Activated CD8-positive, alpha-beta memory T cell treated with anti-CD3 and anti-CD28 coated beads, Interleukin-2, amount 50 U/mL, for 24 hours (primary cell): ENCODE data around the gene TRPM6.
"Not testable (repeated sequence)": the region's sequence is repeated elsewhere in the genome, so short reads cannot be mapped to it uniquely, and the experiment has no call there.

Source experiments
- DNase-seq: peaks from one replicate; pipeline ENCODE4 v3.0.0-alpha.2; 2020; ENCODE audit errors: extremely low read depth

The TRPM6 gene

DNA sequence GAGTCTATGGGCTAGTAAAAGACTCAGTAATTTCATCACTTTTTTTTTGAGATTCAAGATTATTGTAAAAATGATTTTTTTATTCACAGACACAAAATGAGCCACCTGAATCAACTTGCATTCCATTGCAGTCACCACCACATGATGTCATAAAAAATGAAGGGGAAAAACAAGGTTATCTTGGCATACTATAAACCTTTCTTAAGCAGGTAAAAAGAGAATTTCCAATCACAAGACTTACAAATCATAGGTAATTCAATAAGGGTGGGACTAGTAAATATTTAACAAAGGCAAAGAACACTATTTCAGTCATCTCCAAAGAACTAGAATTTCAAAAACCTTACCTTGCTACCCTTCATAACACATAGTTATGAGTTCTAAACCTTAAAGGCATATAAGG, 30.7 kb downstream of the TRPM6 start:
- DNase-seq: no peak

DNA sequence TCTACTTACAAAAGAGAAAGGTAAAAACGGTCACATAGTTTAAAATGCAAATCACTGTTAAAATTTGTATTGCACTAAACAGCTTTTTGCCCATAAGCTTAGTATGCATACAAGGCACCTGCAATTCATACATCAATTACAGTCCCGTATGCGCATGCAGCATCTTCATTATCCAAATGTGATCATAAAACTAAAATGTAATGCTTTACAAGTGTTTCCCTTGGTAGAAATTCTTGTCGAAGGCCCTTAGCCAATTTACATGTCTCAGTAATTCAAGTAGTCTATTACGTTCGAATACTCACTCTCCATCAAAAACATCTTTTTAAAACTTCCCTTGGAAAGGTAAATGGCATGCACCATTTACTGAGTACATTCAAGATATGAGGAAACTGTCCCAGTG, 32.6 kb downstream of the TRPM6 start:
- DNase-seq: no peak

DNA sequence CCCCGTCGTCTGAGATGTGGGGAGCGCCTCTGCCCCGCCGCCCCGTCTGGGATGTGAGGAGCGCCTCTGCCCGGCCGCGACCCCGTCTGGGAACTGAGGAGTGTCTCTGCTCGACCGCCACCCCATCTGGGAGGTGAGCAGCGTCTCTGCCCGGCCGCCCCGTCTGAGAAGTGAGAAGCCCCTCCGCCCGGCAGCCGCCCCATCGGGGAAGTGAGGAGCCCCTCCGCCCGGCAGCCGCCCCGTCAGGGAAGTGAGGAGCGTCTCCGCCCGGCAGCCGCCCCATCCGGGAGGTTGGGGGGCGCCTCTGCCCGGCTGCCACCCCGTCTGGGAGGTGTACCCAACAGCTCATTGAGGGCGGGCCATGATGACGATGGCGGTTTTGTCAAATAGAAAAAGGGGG, 34.7 kb downstream of the TRPM6 start:
- not testable (repeated sequence) for DNase-seq

DNA sequence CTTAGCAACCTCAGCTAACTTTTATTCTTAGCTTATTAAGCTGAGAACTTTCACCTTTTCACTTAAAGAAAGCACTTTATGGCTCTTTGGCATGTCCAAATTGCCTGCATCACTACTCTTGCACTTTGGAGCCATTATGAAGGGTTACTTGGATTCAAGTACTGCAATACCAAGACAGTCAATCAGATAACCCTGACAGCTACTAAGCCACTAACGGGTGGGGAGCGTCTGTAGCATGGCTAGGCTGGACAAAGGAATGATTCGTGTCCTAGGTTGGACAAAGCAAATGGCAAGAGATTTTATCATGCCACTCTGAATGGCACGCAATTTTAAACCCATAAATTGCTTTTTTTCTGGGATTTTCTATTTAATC, 39.6 kb downstream of the TRPM6 start:
- no peak for DNase-seq

DNA sequence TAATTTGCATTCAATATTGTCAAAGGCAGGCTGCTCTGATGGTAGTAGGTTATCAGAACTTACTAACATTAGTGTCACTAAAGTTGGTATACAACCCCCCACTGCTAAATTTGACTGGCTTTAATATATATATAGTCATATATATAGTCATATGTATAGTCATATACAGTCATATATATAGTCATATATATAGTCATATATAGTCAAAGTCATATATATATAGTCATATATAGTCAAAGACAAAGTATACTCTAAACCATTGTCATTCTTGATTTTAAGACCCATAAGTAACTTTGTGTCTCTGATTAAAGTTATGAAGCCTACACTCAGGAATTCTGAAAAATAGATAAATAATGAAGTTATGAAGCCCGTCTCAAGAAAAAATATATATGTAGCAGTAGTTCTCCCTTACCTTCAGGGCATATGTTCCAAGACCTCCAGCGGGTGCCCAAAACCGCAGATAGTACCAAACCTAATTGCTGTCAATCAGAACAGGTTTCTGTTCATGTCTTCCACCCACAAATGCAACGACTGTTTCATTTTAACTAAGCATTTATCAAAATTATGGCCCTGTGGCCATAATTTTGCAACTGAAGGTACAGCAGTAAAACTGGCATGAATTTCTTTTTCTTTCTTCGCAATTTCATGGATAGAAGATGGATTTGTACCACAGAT, 40.1 kb downstream of the TRPM6 start:
- no peak for DNase-seq

DNA sequence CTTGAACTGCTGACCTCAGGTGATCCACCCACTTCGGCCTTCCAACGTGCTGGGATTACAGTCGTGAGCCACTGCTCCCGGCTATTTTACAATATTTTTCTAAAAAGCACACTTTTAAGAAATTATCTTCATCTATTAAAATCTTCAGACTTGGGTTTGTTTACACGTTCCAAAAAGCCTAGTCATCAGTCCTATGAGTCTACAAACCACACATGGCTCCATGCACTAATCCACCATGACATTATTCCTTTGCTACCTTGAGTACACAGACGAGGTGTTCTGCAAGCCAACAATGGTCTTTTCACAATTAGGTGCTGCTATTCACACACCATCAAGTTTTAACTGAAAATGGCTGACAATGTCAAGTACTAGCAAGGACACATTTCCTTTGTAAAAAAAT, 41.0 kb downstream of the TRPM6 start:
- no peak for DNase-seq

DNA sequence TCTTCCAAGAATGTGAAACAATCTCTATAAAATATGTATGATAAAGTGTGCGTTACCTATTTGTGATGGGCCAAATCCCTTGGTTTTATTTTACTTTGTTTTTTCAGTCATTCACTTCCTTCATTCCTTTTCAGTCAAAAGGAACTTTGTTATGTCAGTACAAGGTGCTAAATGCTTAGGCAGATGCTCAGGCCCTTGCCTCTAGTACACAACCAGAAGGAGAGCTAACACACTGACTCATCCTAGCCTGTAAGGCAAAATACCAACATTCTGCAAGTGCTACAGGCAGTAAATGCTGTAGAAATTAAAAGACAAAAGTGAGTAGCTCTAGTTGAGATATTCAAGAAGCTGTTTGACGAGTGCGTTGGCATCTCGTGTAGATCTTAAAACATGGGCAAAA, 49.4 kb downstream of the TRPM6 start:
- DNase-seq: no peak

DNA sequence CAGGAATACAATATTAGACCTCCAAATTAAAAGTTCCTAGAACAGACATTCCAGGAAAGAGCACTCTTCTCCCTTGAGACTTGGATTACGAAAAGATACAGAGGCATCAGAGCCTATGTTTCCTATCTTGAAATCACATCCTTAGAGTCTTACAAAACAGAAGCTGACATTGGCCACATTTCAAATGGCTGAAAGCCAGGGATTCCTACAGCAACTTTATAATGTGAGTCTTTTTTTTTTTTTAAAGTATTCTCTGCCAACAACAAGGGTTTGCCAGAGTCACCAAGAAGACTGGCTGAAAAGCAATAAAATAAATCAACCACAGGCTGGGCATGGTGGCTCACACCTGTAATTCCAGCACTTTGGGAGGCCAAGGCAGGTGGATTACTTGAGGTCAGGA, 63.1 kb downstream of the TRPM6 start:
- DNase-seq: no peak

DNA sequence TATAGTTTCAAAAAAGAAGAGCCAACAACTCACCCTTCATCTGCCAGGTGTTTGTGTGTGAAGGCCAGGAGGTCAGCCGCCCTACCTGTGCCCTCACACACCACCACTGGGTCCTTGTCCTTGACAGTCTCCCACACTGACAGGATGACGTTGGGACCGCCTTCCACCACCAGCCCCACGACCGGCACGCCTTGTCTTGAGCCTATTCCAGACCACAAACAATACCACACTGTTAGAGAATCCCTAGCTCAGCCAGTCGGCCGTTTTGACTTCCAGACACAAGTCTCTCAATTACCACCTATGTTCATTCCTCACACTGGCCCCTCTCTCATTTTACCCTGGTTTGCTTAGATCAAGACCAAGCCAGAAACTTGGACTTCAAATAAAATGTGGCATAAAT, 66.1 kb downstream of the TRPM6 start:
- no peak for DNase-seq

DNA sequence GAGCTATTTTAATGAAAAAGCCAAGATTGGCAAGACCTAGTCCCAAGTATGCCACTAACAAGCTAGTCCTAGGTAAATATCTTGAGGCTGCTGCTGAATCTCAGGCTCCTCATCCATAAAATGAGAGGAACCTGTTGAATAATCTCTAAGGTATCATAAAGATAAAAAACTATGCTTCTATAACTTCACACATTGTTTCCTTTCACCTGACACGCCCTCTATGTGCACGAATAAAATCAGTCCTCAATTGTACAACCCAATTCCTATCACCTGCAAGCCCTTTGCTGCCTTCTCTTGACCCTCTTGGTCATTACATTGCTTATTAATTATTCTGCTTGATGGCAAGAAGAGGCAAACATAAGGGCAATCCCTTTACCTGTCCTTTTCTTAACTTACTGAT, 69.9 kb downstream of the TRPM6 start:
- DNase-seq: no peak

DNA sequence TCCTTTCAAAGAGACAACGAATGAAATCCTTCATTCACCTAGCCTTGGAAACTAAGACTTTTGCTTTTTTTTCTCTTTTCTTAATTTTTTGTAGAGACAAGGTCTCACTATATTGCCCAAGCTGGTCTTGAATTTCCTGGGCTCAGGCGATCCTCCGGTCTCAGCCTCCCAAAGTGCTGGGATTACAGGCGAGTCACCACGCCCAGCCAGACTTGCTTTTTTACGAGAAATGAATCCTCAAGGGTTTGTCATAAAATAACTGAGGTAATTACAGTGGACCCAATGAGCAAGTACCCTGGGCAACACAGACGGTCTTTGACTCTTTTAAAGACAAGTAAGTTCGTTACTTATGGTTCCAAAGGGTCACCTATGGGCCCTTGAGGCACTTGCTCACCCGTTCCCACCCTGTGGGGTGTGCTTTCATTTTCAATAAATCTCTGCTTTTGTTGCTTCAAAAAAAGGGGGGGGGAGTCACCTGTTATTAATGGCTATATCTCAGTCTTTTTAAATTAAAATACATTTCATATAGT, 70.4 kb downstream of the TRPM6 start:
- no peak for DNase-seq

DNA sequence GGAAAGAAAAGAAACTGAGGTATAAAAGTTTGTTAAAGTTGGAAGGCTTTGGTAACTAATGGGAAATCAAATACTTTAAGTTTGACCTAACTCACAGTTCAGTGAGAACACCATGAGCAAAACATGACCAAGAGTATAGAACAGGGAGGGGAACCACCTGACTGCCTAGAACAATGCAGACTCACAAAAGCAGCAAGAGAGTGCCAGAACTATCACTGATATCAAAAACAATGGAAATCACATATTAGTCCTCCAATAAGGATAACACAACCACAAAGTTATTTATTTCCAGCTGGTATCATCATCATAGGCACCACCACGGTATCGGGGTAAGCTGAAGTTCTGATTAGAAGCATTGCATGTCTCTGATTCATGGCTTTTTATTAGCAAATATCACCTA, 77.5 kb downstream of the TRPM6 start:
- DNase-seq: no peak

DNA sequence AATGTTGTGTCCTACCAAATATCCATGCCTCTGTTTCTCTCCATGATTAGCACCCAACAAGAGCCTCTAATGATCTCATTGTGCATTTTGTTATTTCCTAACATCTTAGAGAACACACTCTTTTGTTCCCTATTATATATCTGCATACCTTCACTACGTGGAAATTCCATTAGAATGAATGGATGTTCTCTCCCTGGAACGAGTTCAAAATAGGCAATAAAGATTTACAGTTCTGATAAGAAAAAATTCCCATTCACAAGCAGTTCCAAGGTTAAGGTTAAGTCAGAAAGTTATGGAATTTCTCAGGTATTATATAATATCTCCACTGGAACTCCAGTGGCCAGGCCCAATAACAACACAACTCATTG, 83.7 kb downstream of the TRPM6 start:
- DNase-seq: no peak

DNA sequence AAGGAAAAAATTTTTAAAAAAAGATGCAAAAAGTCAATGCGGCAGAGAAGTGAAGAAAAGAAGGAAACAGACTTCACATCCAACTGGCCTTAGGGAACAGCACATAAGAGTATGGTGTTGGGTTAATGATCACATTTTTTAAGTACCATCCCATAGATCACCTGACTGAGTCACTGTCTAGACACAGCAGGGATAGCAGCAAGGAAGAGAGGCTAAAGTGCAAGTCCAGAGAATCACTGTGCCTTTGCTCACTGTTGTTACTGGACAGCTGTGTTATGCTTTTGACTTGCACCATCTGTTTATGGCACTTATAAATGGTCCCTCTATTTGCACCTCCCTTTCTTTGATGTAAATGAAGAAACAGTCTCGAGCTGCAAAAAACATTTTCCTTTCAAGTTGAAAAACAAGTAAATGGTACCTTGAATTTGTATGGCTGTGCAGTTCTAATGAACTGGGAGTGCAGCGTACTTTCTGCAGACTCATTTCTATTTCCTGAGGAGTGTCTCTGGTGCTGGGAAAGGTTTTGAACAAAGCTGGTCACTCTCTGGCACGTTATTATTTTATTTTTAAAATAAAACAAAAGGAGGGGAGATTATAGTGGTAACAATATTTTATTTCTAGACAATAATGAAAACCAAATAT, 84.2 kb downstream of the TRPM6 start:
- no peak for DNase-seq

DNA sequence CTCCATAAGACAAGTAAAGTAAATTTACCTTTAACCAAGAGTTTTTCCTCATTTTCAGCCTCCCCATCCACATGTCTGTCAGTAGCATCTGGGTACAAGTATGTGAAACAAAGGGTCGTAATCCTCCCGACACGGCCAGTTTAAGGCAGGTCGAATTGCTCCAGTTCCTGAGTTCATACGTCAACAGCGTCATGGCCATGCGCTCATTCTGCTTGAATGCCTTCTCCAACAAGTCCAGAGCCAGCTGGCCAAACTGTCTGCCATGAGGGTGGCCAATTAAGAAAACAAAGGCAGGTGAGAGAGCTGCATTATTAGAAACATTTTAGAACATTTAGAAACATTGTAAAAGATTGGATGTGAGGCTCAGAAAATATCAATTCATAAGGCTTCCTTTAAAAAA, 87.5 kb downstream of the TRPM6 start:
- DNase-seq: no peak

DNA sequence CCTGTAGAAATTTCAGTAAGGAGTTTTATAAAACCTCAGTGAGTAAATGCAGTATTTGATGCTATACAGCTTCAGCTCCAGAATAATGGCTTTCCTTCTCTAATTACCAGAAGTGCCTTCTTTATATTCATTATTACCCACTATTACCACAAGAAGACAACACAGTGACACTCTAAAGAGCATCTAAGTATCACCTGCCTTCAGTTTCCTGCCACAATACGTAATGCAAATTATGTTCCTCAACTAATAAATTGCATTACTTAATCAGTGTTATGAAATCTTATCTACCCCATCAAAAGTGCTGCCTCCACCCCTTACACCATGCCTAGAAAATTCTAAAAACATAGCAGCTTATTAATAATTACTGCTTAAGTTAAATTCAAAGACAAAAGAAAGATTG, 91.9 kb downstream of the TRPM6 start:
- DNase-seq: no peak

DNA sequence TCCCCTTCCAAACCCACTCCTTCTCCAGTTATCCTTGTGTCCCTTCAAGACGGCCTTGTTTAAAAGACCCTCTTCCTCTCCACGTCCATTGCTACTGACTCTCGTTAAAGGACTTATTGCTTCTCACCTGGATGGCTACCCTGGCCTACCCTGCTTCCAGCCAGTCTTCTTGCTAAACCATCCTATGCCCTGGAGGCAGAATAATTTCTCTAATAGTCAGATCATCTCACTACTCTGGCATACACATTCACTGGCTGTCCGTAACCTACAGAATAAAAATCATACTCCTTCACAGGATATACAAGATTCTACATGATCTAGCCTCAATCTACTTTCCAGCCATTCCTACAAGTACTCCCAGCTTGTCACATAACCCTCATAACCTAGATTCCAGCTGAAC, 92.6 kb downstream of the TRPM6 start:
- DNase-seq: no peak

DNA sequence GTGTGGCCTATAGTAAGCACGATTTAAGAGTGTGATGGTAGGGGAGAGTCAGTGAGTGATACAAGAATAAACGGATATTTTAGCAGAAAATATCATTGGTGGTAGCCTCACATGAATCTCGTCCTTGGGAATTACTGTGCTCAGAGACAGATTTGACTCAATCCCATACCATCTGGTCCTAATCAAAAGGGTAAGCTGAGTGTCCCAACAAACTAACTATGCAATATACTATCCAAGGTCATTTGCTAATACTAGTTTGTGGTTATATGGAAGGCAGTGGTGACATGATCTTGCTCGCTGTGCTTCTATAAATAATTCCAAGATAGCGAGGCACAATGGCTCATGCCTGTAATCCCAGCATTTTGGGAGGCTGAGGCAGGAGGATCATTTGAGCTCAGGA, 103.2 kb downstream of the TRPM6 start:
- no peak for DNase-seq

DNA sequence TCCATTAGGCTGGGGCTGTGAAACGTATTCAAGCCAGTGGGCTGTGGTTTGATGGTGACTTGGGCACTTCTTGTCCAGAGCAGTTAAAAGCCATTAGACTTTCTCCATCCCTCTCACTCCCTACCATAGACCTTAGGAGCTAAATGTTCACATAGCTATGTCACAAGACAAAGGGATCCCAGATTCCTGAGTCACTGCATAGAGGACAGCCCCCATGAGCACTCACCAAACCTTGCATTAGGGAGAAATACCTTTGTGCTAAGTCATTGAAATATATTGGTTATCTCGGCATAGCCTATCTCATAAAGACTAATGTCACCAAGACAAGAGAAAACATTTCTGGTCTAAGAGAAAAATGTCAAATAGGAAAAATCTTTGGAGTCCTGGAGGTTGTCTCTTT, 104.3 kb downstream of the TRPM6 start:
- no peak for DNase-seq

DNA sequence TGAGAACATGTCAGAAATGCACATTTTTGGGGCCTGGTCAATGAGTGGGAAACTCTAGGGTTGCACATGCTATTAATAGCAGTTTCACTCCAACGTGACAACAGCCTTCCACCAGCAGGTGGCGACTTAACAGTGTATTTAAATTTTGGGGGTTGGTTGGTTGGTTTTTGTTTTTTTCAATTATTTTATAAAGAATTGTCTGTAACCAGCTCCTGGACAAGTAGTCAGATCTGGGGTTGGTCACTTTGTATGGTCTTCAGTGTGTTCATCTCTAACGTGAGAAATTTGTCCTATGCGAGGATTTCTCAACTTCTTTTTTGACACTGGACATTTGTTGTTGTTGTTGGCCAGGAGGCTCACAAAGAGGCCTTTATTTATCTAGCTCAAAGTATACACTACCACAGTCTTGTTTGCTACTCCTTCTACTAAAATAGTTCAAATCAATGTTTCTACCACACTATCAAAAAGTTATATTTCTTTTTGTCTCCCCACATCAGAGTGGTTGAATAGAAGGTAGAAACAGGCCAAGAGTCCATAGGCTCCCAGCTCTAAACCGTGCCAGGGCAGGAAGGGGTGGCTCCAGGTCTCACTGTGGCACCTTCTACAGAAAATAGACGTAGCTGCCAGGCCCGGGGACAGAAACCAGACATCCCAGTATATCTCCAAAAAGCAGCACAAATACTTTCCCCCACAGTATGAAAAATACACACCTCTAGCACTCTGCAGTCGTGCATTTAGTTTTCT, 110.4 kb downstream of the TRPM6 start:
- peak; percentile 39 for DNase-seq

DNA sequence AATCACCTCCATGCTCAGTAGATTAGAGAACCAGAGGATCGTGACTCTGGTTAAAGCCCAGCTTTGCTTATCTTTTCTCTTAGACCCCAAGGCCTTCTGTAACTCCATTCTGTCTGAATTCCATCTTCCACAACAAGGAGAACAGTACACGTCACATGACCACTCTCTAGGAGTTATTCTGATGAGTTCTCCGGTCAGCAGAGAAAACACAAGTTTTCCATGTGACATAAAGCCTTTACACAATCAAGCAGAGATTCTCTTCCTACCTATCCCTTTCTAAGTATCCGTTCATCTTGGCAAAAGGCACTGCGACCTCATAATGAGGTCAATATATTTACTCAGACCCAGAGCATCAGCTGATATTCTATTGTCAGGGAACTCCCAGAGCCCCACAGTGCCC, 112.3 kb downstream of the TRPM6 start:
- DNase-seq: no peak

DNA sequence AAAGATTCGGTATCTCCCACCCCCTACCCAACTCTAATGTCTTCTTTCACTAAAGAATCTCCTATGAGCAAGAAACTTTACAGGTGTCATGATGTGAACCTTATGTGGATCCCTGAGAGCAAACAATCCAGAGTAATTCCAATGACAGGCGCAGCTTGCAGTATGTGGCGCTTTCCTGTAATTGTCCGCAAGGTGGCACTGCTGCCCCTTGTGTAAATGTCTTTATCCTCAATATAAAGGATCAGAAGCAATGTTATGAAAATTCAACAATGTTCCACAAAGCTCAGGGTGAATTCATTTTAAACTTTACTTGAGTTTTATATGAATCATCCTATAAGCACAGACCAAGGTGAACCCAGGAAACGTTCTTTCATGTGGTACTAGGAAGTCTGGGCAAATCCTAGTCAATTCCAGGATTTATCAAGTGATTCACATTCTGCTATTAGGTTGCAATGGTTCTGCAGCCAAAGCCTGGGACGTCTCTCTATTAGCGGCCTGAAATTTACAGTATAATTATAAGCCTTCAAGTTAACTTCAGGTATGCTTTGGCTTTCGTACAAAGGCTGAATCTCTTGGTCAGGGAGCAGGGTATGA, 113.7 kb downstream of the TRPM6 start:
- peak; percentile 40 for DNase-seq

DNA sequence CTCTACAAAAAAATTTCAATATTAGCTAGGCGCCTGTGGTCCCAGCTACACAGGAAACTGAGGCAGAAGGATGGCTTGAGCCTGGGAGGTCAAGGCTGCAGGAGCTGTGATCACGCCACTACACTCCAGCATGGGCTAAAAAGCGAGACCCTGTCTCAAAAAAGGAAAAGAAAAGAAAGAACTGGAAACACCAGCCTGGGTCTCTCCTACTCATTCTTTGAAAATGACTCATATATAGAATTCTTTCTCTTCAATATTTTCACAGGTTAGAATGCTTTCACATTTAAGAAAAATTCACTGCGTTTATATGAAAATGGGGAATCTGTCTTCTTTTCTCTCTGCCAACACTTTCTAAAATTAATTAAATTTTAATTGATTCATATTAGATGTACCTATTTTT, 115.6 kb downstream of the TRPM6 start:
- no peak for DNase-seq
